K562 (cell line): ENCODE data around the gene SPNS1. TPM values are rescaled to one million over a fixed set of nuclear protein-coding genes. Genes with fewer than 3 reads are reported as not detected.

Source experiments
- CCNT2 ChIP-seq: IDR thresholded peaks from 2 replicates; pipeline ENCODE4 v1.6.1; 2011; ENCODE audit warnings: borderline replicate concordance, low read depth, mild to moderate bottlenecking, moderate library complexity, mixed read lengths, low read length; ENCODE audit not compliant: insufficient read length; ENCODE audit errors: extremely low read depth
- KLF13 ChIP-seq: fragments of 450-650 bp; IDR thresholded peaks from 2 replicates; pipeline ENCODE4 v1.6.1; 2016; ENCODE audit warnings: missing genetic modification characterization, low read depth, mild to moderate bottlenecking, missing compliant biosample characterization, moderate library complexity, borderline replicate concordance
- MAZ ChIP-seq, 2 experiments: fragments of 450-650 bp in 1 of 2; sonication (generic) in 1 of 2; formaldehyde crosslinking; IDR thresholded peaks in 1 of 2; conservative IDR thresholded peaks in 1 of 2; 2 replicates each; pipeline versions ENCODE4 v1.4.0 to v1.5.0; 2020; ENCODE audit warnings: mild to moderate bottlenecking in 1 of 2, missing genetic modification reagents in 1 of 2
- NONO ChIP-seq, 2 experiments: fragments of 200-400 bp in 1 of 2; fragments of 450-650 bp in 1 of 2; formaldehyde crosslinking in 1 of 2; IDR thresholded peaks; 2 replicates each; pipeline ENCODE4 v1.6.1; 2017; ENCODE audit warnings: low read depth in 2 of 2, mild to moderate bottlenecking in 2 of 2, moderate library complexity in 2 of 2, low read length in 1 of 2
- NRF1 ChIP-seq, 2 experiments: fragments of 450-650 bp; IDR thresholded peaks in 1 of 2; conservative IDR thresholded peaks in 1 of 2; 2 replicates each; pipeline ENCODE4 v1.6.1; 2014; ENCODE audit warnings: mild to moderate bottlenecking in 2 of 2
- RBFOX2 ChIP-seq: fragments of 200-400 bp; formaldehyde crosslinking; IDR thresholded peaks from 2 replicates; pipeline ENCODE4 v1.6.1; 2017; ENCODE audit warnings: low read depth, mild to moderate bottlenecking, low read length, moderate library complexity
- SAFB ChIP-seq: fragments of 200-400 bp; formaldehyde crosslinking; IDR thresholded peaks from 2 replicates; pipeline ENCODE4 v1.6.1; 2017; ENCODE audit warnings: low read depth, low read length, borderline replicate concordance
- XRCC3 ChIP-seq: fragments of 450-650 bp; IDR thresholded peaks from 2 replicates; pipeline ENCODE4 v1.6.1; 2017; ENCODE audit warnings: mild to moderate bottlenecking, moderate library complexity
- ZNF431 ChIP-seq: sonication (generic); formaldehyde crosslinking; IDR thresholded peaks from 2 replicates; pipeline ENCODE4 v1.8.0; 2022; ENCODE audit warnings: mild to moderate bottlenecking, missing genetic modification reagents
- polyA plus RNA-seq, 8 experiments: library from polyadenylated mRNA; depleted of rRNA in 4 of 8; stranded (reverse) in 5 of 8; unstranded in 3 of 8; fragments of >200 nt; fragmentation: Nextera tagmentation in 2 of 8; fragmentation: Illumina TruSeq in 1 of 8; extraction: Ambion mirVana in 2 of 8; extraction: Trizol in 1 of 8; gene quantifications; 2 replicates each; pipeline versions ENCODE4 v1.2.1 to v1.2.3, GENCODE V29; 2011 to 2014; ENCODE audit warnings: inconsistent platforms in 1 of 8, missing spikeins in 1 of 8
- total RNA-seq, 7 experiments: library from RNA; depleted of rRNA in 6 of 7; stranded (reverse); fragments of >200 nt in 6 of 7; fragmentation: Illumina TruSeq in 2 of 7; extraction: Trizol in 2 of 7; gene quantifications; 2 replicates each; pipeline versions ENCODE4 v1.2.1 to v1.2.3, GENCODE V29; 2011 to 2021; ENCODE audit warnings: low replicate concordance in 1 of 7
- TF ChIP-seq, protein P1 (sequence below): fragments of 450-650 bp; conservative IDR thresholded peaks from 2 replicates; pipeline ENCODE4 v1.6.1; 2016; ENCODE audit warnings: missing genetic modification characterization, low read depth, mild to moderate bottlenecking, control low read depth, missing compliant biosample characterization
- TF ChIP-seq, protein P2 (sequence below): sonication (generic); formaldehyde crosslinking; IDR thresholded peaks from 2 replicates; pipeline ENCODE4 v1.8.0; 2022; ENCODE audit warnings: missing genetic modification reagents, mild to moderate bottlenecking, borderline replicate concordance
- TF ChIP-seq, protein P3 (sequence below), 2 experiments: fragments of 450-650 bp; IDR thresholded peaks; 2 replicates each; pipeline ENCODE4 v1.6.1; 2016
- TF ChIP-seq, protein P4 (sequence below), 2 experiments: fragments of 450-650 bp in 1 of 2; sonication (generic) in 1 of 2; formaldehyde crosslinking; conservative IDR thresholded peaks; 2 replicates each; pipeline versions ENCODE4 v1.4.0 to v1.8.1; 2020 to 2022; ENCODE audit warnings: mild to moderate bottlenecking in 1 of 2, missing genetic modification reagents in 1 of 2
- TF ChIP-seq, protein P5 (sequence below), 2 experiments: fragments of 450-650 bp; IDR thresholded peaks; 2 replicates each; pipeline ENCODE4 v1.6.1; 2018; ENCODE audit warnings: mild to moderate bottlenecking in 2 of 2, low read depth in 1 of 2; ENCODE audit not compliant: partially characterized antibody in 2 of 2
- TF ChIP-seq, protein P6 (sequence below): fragments of 450-650 bp; IDR thresholded peaks from 2 replicates; pipeline ENCODE4 v1.6.1; 2016; ENCODE audit warnings: mild to moderate bottlenecking

Gene SPNS1
- total and polyA plus RNA-seq, 9 of the 15 experiments (the other 6 are each of a cell fraction or from before 2014, with no cell fraction given) = 0.58 to 64.9 (median 13.7) TPM

DNA sequence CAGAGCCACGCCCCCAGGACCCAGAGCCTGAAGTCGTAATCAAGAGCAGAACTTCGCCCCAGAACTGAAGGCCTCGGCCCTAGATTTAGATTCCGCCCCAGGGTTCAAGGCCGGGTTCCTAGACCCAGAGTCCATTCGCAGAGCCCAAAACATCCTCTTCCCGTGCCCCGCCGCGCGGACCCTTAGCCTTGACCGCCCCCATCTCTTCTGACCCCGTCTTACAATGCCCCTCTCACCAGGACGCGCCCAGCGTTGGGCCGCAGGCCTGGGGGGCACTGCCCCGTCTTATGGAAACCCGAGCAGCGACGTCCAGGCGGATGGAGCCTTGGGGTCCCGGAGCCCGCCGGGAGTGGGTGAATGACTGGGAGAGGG is 37.8 kb upstream of the SPNS1 start (continued):
- TF ChIP-seq XRCC3 (no peak), ZNF431 (CRISPR knock-in tag) (0 out of 2 replicates have a peak, but pooled peaks have one; percentile 14), NRF1 (conservative IDR thresholded peaks at IDR 0.05 in 1 of 2, IDR thresholded peaks at IDR 0.05 in 1 of 2) (peak; percentile 10 to 33; a peak in 2 of 4 replicates), KLF13 (tag) (no peak), SAFB (no peak), RBFOX2 (peak; percentile 14; the same call in 1 of the 2 replicates), CCNT2 (no peak), MAZ (CRISPR knock-in tag; conservative IDR thresholded peaks at IDR 0.05 in 1 of 2, IDR thresholded peaks at IDR 0.05 in 1 of 2) (0 out of 4 replicates have a peak, but pooled peaks of 1 of the 2 experiments have one; percentile 11), NONO (IDR thresholded peaks at IDR 0.05; ENCODE audit: low read depth in 2 of 2, low read length in 1 of 2) (no peak)
- TF ChIP-seq, protein P1, sequence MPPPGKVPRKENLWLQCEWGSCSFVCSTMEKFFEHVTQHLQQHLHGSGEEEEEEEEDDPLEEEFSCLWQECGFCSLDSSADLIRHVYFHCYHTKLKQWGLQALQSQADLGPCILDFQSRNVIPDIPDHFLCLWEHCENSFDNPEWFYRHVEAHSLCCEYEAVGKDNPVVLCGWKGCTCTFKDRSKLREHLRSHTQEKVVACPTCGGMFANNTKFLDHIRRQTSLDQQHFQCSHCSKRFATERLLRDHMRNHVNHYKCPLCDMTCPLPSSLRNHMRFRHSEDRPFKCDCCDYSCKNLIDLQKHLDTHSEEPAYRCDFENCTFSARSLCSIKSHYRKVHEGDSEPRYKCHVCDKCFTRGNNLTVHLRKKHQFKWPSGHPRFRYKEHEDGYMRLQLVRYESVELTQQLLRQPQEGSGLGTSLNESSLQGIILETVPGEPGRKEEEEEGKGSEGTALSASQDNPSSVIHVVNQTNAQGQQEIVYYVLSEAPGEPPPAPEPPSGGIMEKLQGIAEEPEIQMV (tag) = no peak
- TF ChIP-seq, protein P2, sequence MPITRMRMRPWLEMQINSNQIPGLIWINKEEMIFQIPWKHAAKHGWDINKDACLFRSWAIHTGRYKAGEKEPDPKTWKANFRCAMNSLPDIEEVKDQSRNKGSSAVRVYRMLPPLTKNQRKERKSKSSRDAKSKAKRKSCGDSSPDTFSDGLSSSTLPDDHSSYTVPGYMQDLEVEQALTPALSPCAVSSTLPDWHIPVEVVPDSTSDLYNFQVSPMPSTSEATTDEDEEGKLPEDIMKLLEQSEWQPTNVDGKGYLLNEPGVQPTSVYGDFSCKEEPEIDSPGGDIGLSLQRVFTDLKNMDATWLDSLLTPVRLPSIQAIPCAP (CRISPR knock-in tag) = no peak
- TF ChIP-seq, protein P3, sequence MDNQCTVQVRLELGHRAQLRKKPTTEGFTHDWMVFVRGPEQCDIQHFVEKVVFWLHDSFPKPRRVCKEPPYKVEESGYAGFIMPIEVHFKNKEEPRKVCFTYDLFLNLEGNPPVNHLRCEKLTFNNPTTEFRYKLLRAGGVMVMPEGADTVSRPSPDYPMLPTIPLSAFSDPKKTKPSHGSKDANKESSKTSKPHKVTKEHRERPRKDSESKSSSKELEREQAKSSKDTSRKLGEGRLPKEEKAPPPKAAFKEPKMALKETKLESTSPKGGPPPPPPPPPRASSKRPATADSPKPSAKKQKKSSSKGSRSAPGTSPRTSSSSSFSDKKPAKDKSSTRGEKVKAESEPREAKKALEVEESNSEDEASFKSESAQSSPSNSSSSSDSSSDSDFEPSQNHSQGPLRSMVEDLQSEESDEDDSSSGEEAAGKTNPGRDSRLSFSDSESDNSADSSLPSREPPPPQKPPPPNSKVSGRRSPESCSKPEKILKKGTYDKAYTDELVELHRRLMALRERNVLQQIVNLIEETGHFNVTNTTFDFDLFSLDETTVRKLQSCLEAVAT (IDR thresholded peaks at IDR 0.05) = no peak
- TF ChIP-seq, protein P4, sequence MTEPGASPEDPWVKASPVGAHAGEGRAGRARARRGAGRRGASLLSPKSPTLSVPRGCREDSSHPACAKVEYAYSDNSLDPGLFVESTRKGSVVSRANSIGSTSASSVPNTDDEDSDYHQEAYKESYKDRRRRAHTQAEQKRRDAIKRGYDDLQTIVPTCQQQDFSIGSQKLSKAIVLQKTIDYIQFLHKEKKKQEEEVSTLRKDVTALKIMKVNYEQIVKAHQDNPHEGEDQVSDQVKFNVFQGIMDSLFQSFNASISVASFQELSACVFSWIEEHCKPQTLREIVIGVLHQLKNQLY (CRISPR knock-in tag; conservative IDR thresholded peaks at IDR 0.05) = no peak
- TF ChIP-seq, protein P5, sequence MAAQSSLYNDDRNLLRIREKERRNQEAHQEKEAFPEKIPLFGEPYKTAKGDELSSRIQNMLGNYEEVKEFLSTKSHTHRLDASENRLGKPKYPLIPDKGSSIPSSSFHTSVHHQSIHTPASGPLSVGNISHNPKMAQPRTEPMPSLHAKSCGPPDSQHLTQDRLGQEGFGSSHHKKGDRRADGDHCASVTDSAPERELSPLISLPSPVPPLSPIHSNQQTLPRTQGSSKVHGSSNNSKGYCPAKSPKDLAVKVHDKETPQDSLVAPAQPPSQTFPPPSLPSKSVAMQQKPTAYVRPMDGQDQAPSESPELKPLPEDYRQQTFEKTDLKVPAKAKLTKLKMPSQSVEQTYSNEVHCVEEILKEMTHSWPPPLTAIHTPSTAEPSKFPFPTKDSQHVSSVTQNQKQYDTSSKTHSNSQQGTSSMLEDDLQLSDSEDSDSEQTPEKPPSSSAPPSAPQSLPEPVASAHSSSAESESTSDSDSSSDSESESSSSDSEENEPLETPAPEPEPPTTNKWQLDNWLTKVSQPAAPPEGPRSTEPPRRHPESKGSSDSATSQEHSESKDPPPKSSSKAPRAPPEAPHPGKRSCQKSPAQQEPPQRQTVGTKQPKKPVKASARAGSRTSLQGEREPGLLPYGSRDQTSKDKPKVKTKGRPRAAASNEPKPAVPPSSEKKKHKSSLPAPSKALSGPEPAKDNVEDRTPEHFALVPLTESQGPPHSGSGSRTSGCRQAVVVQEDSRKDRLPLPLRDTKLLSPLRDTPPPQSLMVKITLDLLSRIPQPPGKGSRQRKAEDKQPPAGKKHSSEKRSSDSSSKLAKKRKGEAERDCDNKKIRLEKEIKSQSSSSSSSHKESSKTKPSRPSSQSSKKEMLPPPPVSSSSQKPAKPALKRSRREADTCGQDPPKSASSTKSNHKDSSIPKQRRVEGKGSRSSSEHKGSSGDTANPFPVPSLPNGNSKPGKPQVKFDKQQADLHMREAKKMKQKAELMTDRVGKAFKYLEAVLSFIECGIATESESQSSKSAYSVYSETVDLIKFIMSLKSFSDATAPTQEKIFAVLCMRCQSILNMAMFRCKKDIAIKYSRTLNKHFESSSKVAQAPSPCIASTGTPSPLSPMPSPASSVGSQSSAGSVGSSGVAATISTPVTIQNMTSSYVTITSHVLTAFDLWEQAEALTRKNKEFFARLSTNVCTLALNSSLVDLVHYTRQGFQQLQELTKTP (IDR thresholded peaks at IDR 0.05; ENCODE audit: low read depth in 1 of 2, partially characterized antibody in 2 of 2) = no peak
- TF ChIP-seq, protein P6, sequence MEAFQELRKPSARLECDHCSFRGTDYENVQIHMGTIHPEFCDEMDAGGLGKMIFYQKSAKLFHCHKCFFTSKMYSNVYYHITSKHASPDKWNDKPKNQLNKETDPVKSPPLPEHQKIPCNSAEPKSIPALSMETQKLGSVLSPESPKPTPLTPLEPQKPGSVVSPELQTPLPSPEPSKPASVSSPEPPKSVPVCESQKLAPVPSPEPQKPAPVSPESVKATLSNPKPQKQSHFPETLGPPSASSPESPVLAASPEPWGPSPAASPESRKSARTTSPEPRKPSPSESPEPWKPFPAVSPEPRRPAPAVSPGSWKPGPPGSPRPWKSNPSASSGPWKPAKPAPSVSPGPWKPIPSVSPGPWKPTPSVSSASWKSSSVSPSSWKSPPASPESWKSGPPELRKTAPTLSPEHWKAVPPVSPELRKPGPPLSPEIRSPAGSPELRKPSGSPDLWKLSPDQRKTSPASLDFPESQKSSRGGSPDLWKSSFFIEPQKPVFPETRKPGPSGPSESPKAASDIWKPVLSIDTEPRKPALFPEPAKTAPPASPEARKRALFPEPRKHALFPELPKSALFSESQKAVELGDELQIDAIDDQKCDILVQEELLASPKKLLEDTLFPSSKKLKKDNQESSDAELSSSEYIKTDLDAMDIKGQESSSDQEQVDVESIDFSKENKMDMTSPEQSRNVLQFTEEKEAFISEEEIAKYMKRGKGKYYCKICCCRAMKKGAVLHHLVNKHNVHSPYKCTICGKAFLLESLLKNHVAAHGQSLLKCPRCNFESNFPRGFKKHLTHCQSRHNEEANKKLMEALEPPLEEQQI = no peak
